Superior temporal gyrus (tissue), 1 donor: ENCODE results near the gene CUEDC2.

Experiments
- DNase-seq: peaks from one replicate; pipeline ENCODE4 v3.0.0-alpha.2; 2016; ENCODE audit errors: extremely low spot score

Gene CUEDC2

GRCh38 chr10:102424916-102425315 lies 7.5 kb downstream of the CUEDC2 start:
- no peak for DNase-seq

GRCh38 chr10:102424145-102424544 lies 8.2 kb downstream of the CUEDC2 start:
- DNase-seq, result no peak

GRCh38 chr10:102423372-102423968 lies 8.9 kb downstream of the CUEDC2 start:
- no peak for DNase-seq

- DNase-seq, result peak; percentile 77
Observed at GRCh38 chr10:102422545-102423129, 9.7 kb downstream of the CUEDC2 start.

- DNase-seq, result no peak
Observed at GRCh38 chr10:102421757-102422512, 10.4 kb downstream of the CUEDC2 start.

GRCh38 chr10:102421507-102421756 lies 10.9 kb downstream of the CUEDC2 start:
- DNase-seq, result no peak

GRCh38 chr10:102420714-102421506 lies 11.5 kb downstream of the CUEDC2 start, which contains the start of gene FBXL15:
TSS of gene FBXL15 (plus strand) at chr10:102420836. CDS start at chr10:102421130, 294 bp downstream.
- DNase-seq, result peak; percentile 98

- no peak for DNase-seq
Observed at GRCh38 chr10:102420181-102420713, 12.1 kb downstream of the CUEDC2 start.

- DNase-seq, result peak; percentile 77
Observed at GRCh38 chr10:102419269-102420180, 12.8 kb downstream of the CUEDC2 start.

GRCh38 chr10:102418622-102419268 lies 13.6 kb downstream of the CUEDC2 start, which contains the start of gene PSD:
TSS of gene PSD (minus strand) at chr10:102418785. CDS start at chr10:102417038, 1,747 bp downstream.
- no peak for DNase-seq

- no peak for DNase-seq
Observed at GRCh38 chr10:102416695-102417094, 15.7 kb downstream of the CUEDC2 start.

- no peak for DNase-seq
Observed at GRCh38 chr10:102416283-102416682, 16.1 kb downstream of the CUEDC2 start.

GRCh38 chr10:102414749-102415148 lies 17.6 kb downstream of the CUEDC2 start:
- DNase-seq, result no peak

GRCh38 chr10:102413806-102414561 lies 18.4 kb downstream of the CUEDC2 start:
- DNase-seq, result no peak

- DNase-seq, result no peak
Observed at GRCh38 chr10:102413053-102413705, 19.2 kb downstream of the CUEDC2 start.

- no peak for DNase-seq
Observed at GRCh38 chr10:102412293-102412692, 20.1 kb downstream of the CUEDC2 start.

GRCh38 chr10:102411341-102412255 lies 20.8 kb downstream of the CUEDC2 start:
- DNase-seq, result no peak
